IMR-90 (cell line): Measurements from ENCODE around the gene RPL36. TPM values are rescaled to one million over a fixed set of nuclear protein-coding genes. Genes with fewer than 3 reads are reported as not detected.

ENCODE experiments used
- ATAC-seq: fragments of 200-7000 bp; cut with Tn5 transposase; 2 replicates; pipeline ENCODE4 v1.9.1; 2020; ENCODE audit warnings: low read depth, mild to moderate bottlenecking, moderate library complexity
- BruUV-seq: library from RNA; stranded (reverse); fragments of 400-500 nt; replicated peaks from 2 replicates; lab custom pipeline; 2021; lab: Mats Ljungman, UMichigan
- CTCF ChIA-PET: fragments of 300-600 bp; formaldehyde crosslinking; extraction: SDS; loops from one replicate; lab custom pipeline; 2021; ENCODE audit warnings: antibody characterized with exemption; lab: Yijun Ruan, JAX
- POLR2A ChIA-PET: fragments of 300-600 bp; sonication (Branson Sonifier 250); formaldehyde crosslinking; loops from one replicate; lab custom pipeline; 2022; ENCODE audit warnings: antibody characterized with exemption; ENCODE audit not compliant: unreplicated experiment; lab: Charles Lee
- DNase-seq: peaks from one replicate; pipeline ENCODE4 v3.0.0; 2013
- H2AFZ ChIP-seq: replicated peaks from 2 replicates; pipeline ENCODE3; 2013; ENCODE audit warnings: low read length, mild to moderate bottlenecking; ENCODE audit not compliant: poor library complexity
- H2AK5ac ChIP-seq: 2 replicates; pipeline ENCODE4 v1.6.1; 2013; ENCODE audit warnings: low read depth, low read length, inconsistent platforms
- H2AK9ac ChIP-seq: replicated peaks from 2 replicates; pipeline ENCODE3; 2013; ENCODE audit warnings: mild to moderate bottlenecking, low read depth, low read length, moderate library complexity; ENCODE audit not compliant: poor library complexity
- H2BK120ac ChIP-seq: 2 replicates; pipeline ENCODE4 v1.6.1; 2013; ENCODE audit warnings: low read depth, low read length, inconsistent platforms
- H2BK15ac ChIP-seq: 3 replicates; pipeline ENCODE4 v1.6.1; 2013; ENCODE audit warnings: low read depth, low read length, inconsistent platforms
- H2BK20ac ChIP-seq: 2 replicates; pipeline ENCODE4 v1.6.1; 2013; ENCODE audit warnings: low read depth, mild to moderate bottlenecking, inconsistent platforms, low read length, moderate library complexity
- H2BK5ac ChIP-seq: 2 replicates; pipeline ENCODE4 v1.6.1; 2013; ENCODE audit warnings: mild to moderate bottlenecking, low read depth, low read length, inconsistent platforms; ENCODE audit not compliant: poor library complexity, severe bottlenecking
- H3K14ac ChIP-seq: replicated peaks from 2 replicates; pipeline ENCODE4 v1.6.1; 2013; ENCODE audit warnings: low read depth, low read length, inconsistent platforms
- H3K18ac ChIP-seq: 2 replicates; pipeline ENCODE4 v1.6.1; 2013; ENCODE audit warnings: low read depth, low read length, control low read depth
- H3K23ac ChIP-seq: 2 replicates; pipeline ENCODE4 v1.6.1; 2013; ENCODE audit warnings: low read depth, low read length, inconsistent platforms
- H3K27ac ChIP-seq: 2 replicates; pipeline ENCODE4 v1.5.1; 2013; ENCODE audit warnings: mild to moderate bottlenecking, control low read depth, low read length; ENCODE audit not compliant: insufficient read depth
- H3K27me3 ChIP-seq: 2 replicates; pipeline ENCODE4 v1.6.1; 2013; ENCODE audit warnings: low read length; ENCODE audit not compliant: control insufficient read depth, insufficient read depth
- H3K36me3 ChIP-seq: 2 replicates; pipeline ENCODE4 v1.6.1; 2013; ENCODE audit warnings: low read length, mixed read lengths; ENCODE audit not compliant: control insufficient read depth, insufficient read depth
- H3K4ac ChIP-seq: 2 replicates; pipeline ENCODE4 v1.6.1; 2013; ENCODE audit warnings: low read depth, low read length, inconsistent platforms
- H3K4me1 ChIP-seq: 2 replicates; pipeline ENCODE4 v1.6.1; 2013; ENCODE audit warnings: low read length, mixed read lengths; ENCODE audit not compliant: control insufficient read depth, insufficient read depth
- H3K4me2 ChIP-seq: 2 replicates; pipeline ENCODE4 v1.6.1; 2013; ENCODE audit warnings: low read depth, mild to moderate bottlenecking, control low read depth, low read length, moderate library complexity
- H3K4me3 ChIP-seq: 2 replicates; pipeline ENCODE4 v1.5.1; 2013; ENCODE audit warnings: low read depth, mild to moderate bottlenecking, control low read depth, low read length, moderate library complexity; ENCODE audit not compliant: insufficient read depth
- H3K56ac ChIP-seq: 2 replicates; pipeline ENCODE4 v1.6.1; 2013; ENCODE audit warnings: low read length, inconsistent platforms; ENCODE audit not compliant: insufficient read depth; ENCODE audit errors: extremely low read depth
- H3K79me1 ChIP-seq, 2 experiments: 2 replicates each; pipeline ENCODE4 v1.6.1; 2013; ENCODE audit warnings: low read length in 2 of 2, inconsistent platforms in 1 of 2, low read depth in 1 of 2
- H3K9ac ChIP-seq: 2 replicates; pipeline ENCODE4 v1.6.1; 2013; ENCODE audit warnings: low read depth, low read length, control low read depth
- H3K9me1 ChIP-seq: 2 replicates; pipeline ENCODE4 v1.6.1; 2013; ENCODE audit warnings: low read length, inconsistent platforms; ENCODE audit not compliant: insufficient read depth
- H3K9me3 ChIP-seq: 2 replicates; pipeline ENCODE4 v1.6.1; 2013; ENCODE audit warnings: low read length; ENCODE audit not compliant: control insufficient read depth, insufficient read depth
- H4K20me1 ChIP-seq: 2 replicates; pipeline ENCODE4 v1.6.1; 2013; ENCODE audit warnings: low read length, inconsistent platforms; ENCODE audit not compliant: insufficient read depth
- H4K5ac ChIP-seq: 2 replicates; pipeline ENCODE4 v1.6.1; 2013; ENCODE audit warnings: mild to moderate bottlenecking, low read depth, low read length, control low read depth
- H4K8ac ChIP-seq, 2 experiments: 2 replicates each; pipeline ENCODE4 v1.6.1; 2013; ENCODE audit warnings: low read depth in 2 of 2, low read length in 2 of 2, control low read depth in 1 of 2, inconsistent platforms in 1 of 2
- H4K91ac ChIP-seq: 2 replicates; pipeline ENCODE4 v1.6.1; 2013; ENCODE audit warnings: low read depth, low read length, inconsistent platforms; ENCODE audit not compliant: insufficient read depth
- BHLHE40 ChIP-seq: fragments of 150-350 bp; IDR thresholded peaks from 2 replicates; pipeline ENCODE4 v1.6.1; 2016; ENCODE audit warnings: mild to moderate bottlenecking, low read depth, low read length
- FOS ChIP-seq: fragments of 150-350 bp; IDR thresholded peaks from 2 replicates; pipeline ENCODE4 v1.6.1; 2016; ENCODE audit warnings: low read depth, low read length
- NFE2L2 ChIP-seq: fragments of 150-350 bp; IDR thresholded peaks from 2 replicates; pipeline ENCODE4 v1.6.1; 2016; ENCODE audit warnings: low read depth, mild to moderate bottlenecking, low read length
- POLR2A ChIP-seq: IDR thresholded peaks from 2 replicates; pipeline ENCODE4 v1.6.1; 2012; ENCODE audit warnings: mild to moderate bottlenecking, low read depth, low read length
- RCOR1 ChIP-seq: IDR thresholded peaks from 2 replicates; pipeline ENCODE4 v1.6.1; 2012; ENCODE audit warnings: mild to moderate bottlenecking, low read length, improper control_type of control experiment; ENCODE audit not compliant: insufficient replicate concordance
- RFX5 ChIP-seq: IDR thresholded peaks from 2 replicates; pipeline ENCODE4 v1.8.0; 2012; ENCODE audit warnings: low read depth, mild to moderate bottlenecking, low read length, moderate library complexity
- WGBS, 2 experiments: methylation state at CpG; one replicate each; pipeline versions ENCODE4 v1.1.5 to v1.1.7; 2013; ENCODE audit warnings: missing lambda C conversion rate in 2 of 2; ENCODE audit not compliant: insufficient read length in 1 of 2; ENCODE audit errors: extremely low coverage in 2 of 2; 5-methylcytosine and 5-hydroxymethylcytosine counted together
- dilution Hi-C: fragments of 300-500 bp; cut with HindIII; formaldehyde crosslinking; loops from one replicate; pipeline ENCODE4 v1.14.3; 2018; ENCODE audit warnings: low sequenced_read_pairs; ENCODE audit not compliant: unreplicated experiment
- in situ Hi-C: fragments of 300-500 bp; cut with MboI; formaldehyde crosslinking; loops from 3 replicates; pipeline ENCODE4 v1.14.3; 2019; ENCODE audit warnings: low sequenced_read_pairs, inconsistent platforms, mixed read lengths
- intact Hi-C: fragments of 100-400 bp; cut with micrococcal nuclease; formaldehyde crosslinking; loops from 2 replicates; pipeline ENCODE4 v1.10.0; 2022
- polyA plus RNA-seq, 3 experiments: library from polyadenylated mRNA; depleted of rRNA; stranded (reverse); fragments of >200 nt; gene quantifications; 2 replicates each; pipeline ENCODE4 v1.2.3, GENCODE V29; 2012; ENCODE audit warnings: low replicate concordance in 1 of 3
- total RNA-seq: library from RNA; depleted of rRNA; stranded (reverse); fragments of >200 nt; gene quantifications from 2 replicates; pipeline ENCODE4 v1.2.3, GENCODE V29; 2012
- TF ChIP-seq, protein P1 (sequence below): fragments of 150-350 bp; IDR thresholded peaks from 2 replicates; pipeline ENCODE4 v1.6.1; 2016; ENCODE audit warnings: low read depth, mild to moderate bottlenecking, low read length, moderate library complexity, borderline replicate concordance
- TF ChIP-seq, protein P2 (sequence below): conservative IDR thresholded peaks from 2 replicates; pipeline ENCODE4 v1.5.1; 2012; ENCODE audit warnings: mild to moderate bottlenecking, low read depth, low read length, improper control_type of control experiment
- TF ChIP-seq, protein P3 (sequence below): fragments of 150-350 bp; IDR thresholded peaks from 2 replicates; pipeline ENCODE4 v1.6.1; 2017; ENCODE audit warnings: mild to moderate bottlenecking, antibody characterized with exemption, low read length, low read depth

RPL36 gene
- total and polyA plus RNA-seq, 2 of the 4 experiments (the other 2 are of a cell fraction) = 232 to 757 TPM

DNA sequence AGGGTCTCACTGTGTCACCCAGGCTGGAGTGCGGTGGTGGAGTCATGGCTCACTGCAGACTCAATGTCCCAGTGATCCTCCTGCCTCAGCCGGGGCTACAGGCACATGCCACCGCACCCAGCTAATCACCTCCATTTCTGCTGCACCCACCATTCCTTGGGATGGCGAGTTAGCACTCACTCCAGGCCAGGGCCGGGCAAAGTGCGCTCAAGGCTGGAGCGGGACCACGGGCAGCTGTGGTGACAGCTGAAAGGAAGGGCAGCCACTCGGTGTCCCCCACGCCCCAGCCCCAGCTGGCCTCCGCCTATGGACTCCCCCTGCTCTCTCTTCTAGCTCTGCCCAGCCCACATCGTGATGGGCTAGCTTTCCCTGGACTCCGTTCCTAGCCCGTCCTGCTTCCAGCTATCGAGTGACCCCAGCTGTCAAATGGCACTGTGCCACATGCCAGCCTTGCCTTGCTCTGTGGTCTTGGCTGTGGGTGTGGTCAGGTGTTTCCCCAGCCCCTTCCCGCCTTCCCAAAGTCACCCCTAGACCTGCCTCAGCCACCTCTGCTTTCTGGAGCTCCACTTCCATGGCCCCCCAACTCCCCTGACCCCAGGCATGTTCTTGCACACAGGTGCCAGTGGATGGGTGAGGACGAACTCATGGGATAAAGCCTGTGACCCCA, 13.9 kb upstream of the RPL36 start:
- Histone ChIP-seq H2BK15ac (no peak overlapping the region), H3K27ac (no peak overlapping the region), H3K9ac (no peak overlapping the region), H3K4me2 (no peak overlapping the region), H4K91ac (no peak overlapping the region), H3K56ac (no peak overlapping the region), H3K4me1 (peaks cover 5% of the 10 kb centered on the region), H3K4me3 (no peak overlapping the region), H2BK5ac (no peak overlapping the region), H2AK5ac (no peak overlapping the region), H4K20me1 (no peaks in the 10 kb centered on the region; the same call in 1 of the 2 replicates), H3K23ac (no peak overlapping the region), H3K14ac (no peak overlapping the region), H2AFZ (peak overlapping the region; percentile 23), H3K27me3 (no peaks in the 10 kb centered on the region), H2BK120ac (no peak overlapping the region), H3K18ac (no peak overlapping the region), H3K9me3 (no peaks in the 10 kb centered on the region), H4K8ac (no peak overlapping the region), H3K36me3 (peaks cover 6% of the 10 kb centered on the region; the same call in 1 of the 2 replicates), H3K9me1 (peaks cover 7% of the 10 kb centered on the region; the same call in 1 of the 2 replicates), H2BK20ac (no peak overlapping the region), H3K79me1 (peaks cover 12 to 16% of the 10 kb centered on the region in 2 experiments; a peak in 3 of 4 replicates), H4K5ac (no peak overlapping the region), H2AK9ac (peak overlapping the region; percentile 1), H3K4ac (no peak overlapping the region)
- intact Hi-C loops = no loop called here
- WGBS, 2 experiments = 74% methylated on average over 6 of the region's 17 CpGs; no CpG with 5 or more reads in 1 of the 2 experiments
- no TSS peak for BruUV-seq
- no peak for DNase-seq
- dilution Hi-C loops = no loop called here
- in situ Hi-C loops = no loop called here
- CTCF ChIA-PET = no interaction called here
- no peak for ATAC-seq
- TF ChIP-seq, protein P1, sequence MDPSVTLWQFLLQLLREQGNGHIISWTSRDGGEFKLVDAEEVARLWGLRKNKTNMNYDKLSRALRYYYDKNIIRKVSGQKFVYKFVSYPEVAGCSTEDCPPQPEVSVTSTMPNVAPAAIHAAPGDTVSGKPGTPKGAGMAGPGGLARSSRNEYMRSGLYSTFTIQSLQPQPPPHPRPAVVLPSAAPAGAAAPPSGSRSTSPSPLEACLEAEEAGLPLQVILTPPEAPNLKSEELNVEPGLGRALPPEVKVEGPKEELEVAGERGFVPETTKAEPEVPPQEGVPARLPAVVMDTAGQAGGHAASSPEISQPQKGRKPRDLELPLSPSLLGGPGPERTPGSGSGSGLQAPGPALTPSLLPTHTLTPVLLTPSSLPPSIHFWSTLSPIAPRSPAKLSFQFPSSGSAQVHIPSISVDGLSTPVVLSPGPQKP = no peak
- TF ChIP-seq FOS (no peak), RFX5 (no peak), BHLHE40 (no peak), RCOR1 (no peak), POLR2A (no peak), NFE2L2 (no peak)
- TF ChIP-seq, protein P2, sequence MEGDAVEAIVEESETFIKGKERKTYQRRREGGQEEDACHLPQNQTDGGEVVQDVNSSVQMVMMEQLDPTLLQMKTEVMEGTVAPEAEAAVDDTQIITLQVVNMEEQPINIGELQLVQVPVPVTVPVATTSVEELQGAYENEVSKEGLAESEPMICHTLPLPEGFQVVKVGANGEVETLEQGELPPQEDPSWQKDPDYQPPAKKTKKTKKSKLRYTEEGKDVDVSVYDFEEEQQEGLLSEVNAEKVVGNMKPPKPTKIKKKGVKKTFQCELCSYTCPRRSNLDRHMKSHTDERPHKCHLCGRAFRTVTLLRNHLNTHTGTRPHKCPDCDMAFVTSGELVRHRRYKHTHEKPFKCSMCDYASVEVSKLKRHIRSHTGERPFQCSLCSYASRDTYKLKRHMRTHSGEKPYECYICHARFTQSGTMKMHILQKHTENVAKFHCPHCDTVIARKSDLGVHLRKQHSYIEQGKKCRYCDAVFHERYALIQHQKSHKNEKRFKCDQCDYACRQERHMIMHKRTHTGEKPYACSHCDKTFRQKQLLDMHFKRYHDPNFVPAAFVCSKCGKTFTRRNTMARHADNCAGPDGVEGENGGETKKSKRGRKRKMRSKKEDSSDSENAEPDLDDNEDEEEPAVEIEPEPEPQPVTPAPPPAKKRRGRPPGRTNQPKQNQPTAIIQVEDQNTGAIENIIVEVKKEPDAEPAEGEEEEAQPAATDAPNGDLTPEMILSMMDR = no peak
- TF ChIP-seq, protein P3, sequence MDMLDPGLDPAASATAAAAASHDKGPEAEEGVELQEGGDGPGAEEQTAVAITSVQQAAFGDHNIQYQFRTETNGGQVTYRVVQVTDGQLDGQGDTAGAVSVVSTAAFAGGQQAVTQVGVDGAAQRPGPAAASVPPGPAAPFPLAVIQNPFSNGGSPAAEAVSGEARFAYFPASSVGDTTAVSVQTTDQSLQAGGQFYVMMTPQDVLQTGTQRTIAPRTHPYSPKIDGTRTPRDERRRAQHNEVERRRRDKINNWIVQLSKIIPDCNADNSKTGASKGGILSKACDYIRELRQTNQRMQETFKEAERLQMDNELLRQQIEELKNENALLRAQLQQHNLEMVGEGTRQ = no peak
- POLR2A ChIA-PET = no interaction called here
